ENCODE results near the gene DNAL4.

GRCh38 chr22:38745676-38746460 lies 48.1 kb downstream of the DNAL4 start:
- TF ChIP-seq CTCF (IDR thresholded peaks at IDR 0.05 in 2 of 3, conservative IDR thresholded peaks at IDR 0.05 in 1 of 3; ENCODE audit: control insufficient read depth in 2 of 3, extremely low read depth in 1 of 3, insufficient read depth in 1 of 3, low read depth in 3 of 3, low read length in 3 of 3) = no peak
- TF ChIP-seq BACH1 (IDR thresholded peaks at IDR 0.05; ENCODE audit: borderline replicate concordance) = no peak
- TF ChIP-seq ATF3 (IDR thresholded peaks at IDR 0.05; ENCODE audit: borderline replicate concordance, extremely low read depth, low read depth, low read length) = no peak
- TF ChIP-seq RCOR1 (conservative IDR thresholded peaks at IDR 0.05; ENCODE audit: low read depth, low read length) = no peak
